Measurements from ENCODE around the gene SYNE3. TPM values are rescaled to one million over a fixed set of nuclear protein-coding genes. Genes with fewer than 3 reads are reported as not detected.

The SYNE3 gene
- total and polyA plus RNA-seq, 10 of the 15 experiments (the other 5 are each of a cell fraction or from before 2014, with no cell fraction given): 1.4 to 44.1 (median 13.4) TPM

- in situ Hi-C loops (cut with MboI): no loop called here
- FAIRE-seq: no peak
- RAD21 ChIA-PET (ENCODE audit: unreplicated experiment): interaction anchor here (1.3 to 9.8 kb wide), 5 partner anchors 11 to 78 kb away, joined by 4 to 171 read pairs (median 5); no protein-coding TSS in a partner anchor
Measured at GRCh38 chr14:95522556-95522955, 6.1 kb upstream of the SYNE3 start.

GRCh38 chr14:95522116-95522515, 5.7 kb upstream of the SYNE3 start:
- ChIA-PET SMC1A (ENCODE audit: uncharacterized antibody, unreplicated experiment) (interaction anchor here (1.2 to 8.3 kb wide), 5 partner anchors 8 to 94 kb away, joined by 4 to 187 read pairs (median 7); no protein-coding TSS in a partner anchor), RAD21 (ENCODE audit: unreplicated experiment) (interaction anchor here (1.3 to 9.8 kb wide), 5 partner anchors 11 to 78 kb away, joined by 5 to 171 read pairs (median 7); no protein-coding TSS in a partner anchor), POLR2A (interaction anchor here (0.8 to 3.1 kb wide), 2 partner anchors 14 to 26 kb away, joined by 3 to 6 read pairs; no protein-coding TSS in a partner anchor), CTCF (interaction anchor here (1.0 to 18.0 kb wide), 6 partner anchors 8 to 95 kb away, joined by 3 to 525 read pairs (median 4); no protein-coding TSS in a partner anchor)
- Histone ChIP-seq H2AFZ (ENCODE audit: control insufficient read depth, low read depth, low read length) (no peak overlapping the region), H4K20me1 (ENCODE audit: control insufficient read depth, insufficient read depth) (no peaks in the 10 kb centered on the region), H3K9ac (ENCODE audit: control insufficient read depth, insufficient read depth, low read length) (no peak overlapping the region), H3K9me3 (replicated peaks; ENCODE audit: control insufficient read depth, insufficient read depth, low read length) (no peaks in the 10 kb centered on the region), H3K79me2 (ENCODE audit: control insufficient read depth, insufficient read depth, low read length) (0 out of 2 replicates have a peak, but pooled peaks cover 3% of the 10 kb centered on the region), H3K27ac (ENCODE audit: control insufficient read depth, insufficient read depth) (no peak overlapping the region), H3K4me3 (no peak overlapping the region), H3K4me2 (ENCODE audit: control insufficient read depth, insufficient read depth) (no peak overlapping the region), H3K27me3 (replicated peaks in 1 of 2; ENCODE audit: control insufficient read depth in 2 of 2, insufficient read depth in 2 of 2, low read length in 1 of 2) (no peaks in the 10 kb centered on the region), H3K4me1 (ENCODE audit: control insufficient read depth, insufficient read depth, low read length) (peaks cover 34% of the 10 kb centered on the region), H3K36me3 (ENCODE audit: control insufficient read depth in 2 of 2, insufficient read depth in 2 of 2, low read length in 1 of 2) (no peaks in the 10 kb centered on the region)
- intact Hi-C loops (cut with micrococcal nuclease; ENCODE audit: unreplicated experiment): no loop called here
- in situ Hi-C loops (cut with MboI): no loop called here
- no TSS peak for BruUV-seq (replicated peaks)
- ATAC-seq: no peak
- no peak for DNase-seq (ENCODE audit: low read depth, low spot score)
- no peak for FAIRE-seq
- WGBS (ENCODE audit: insufficient coverage, insufficient replicate concordance, low lambda C conversion rate, missing lambda C conversion rate): 92% methylated on average over 11 of the region's 11 CpGs
- TF ChIP-seq REST (IDR thresholded peaks at IDR 0.05; ENCODE audit: low read depth, low read length): no peak
- TF ChIP-seq RFX5 (IDR thresholded peaks at IDR 0.05; ENCODE audit: low read depth, low read length): no peak
- no peak for TF ChIP-seq CREM (IDR thresholded peaks at IDR 0.05; ENCODE audit: low read depth)
- no peak for TF ChIP-seq TBL1XR1 (IDR thresholded peaks at IDR 0.05; ENCODE audit: low read depth, low read length)
- no peak for TF ChIP-seq KDM1A (IDR thresholded peaks at IDR 0.05; ENCODE audit: borderline replicate concordance)
- TF ChIP-seq YBX1 (IDR thresholded peaks at IDR 0.05): no peak
- no peak for TF ChIP-seq NKRF (conservative IDR thresholded peaks at IDR 0.05)
- TF ChIP-seq MYC (IDR thresholded peaks at IDR 0.05; ENCODE audit: insufficient read depth, insufficient read length, insufficient replicate concordance, low read length, severe bottlenecking): no peak
- TF ChIP-seq SRF (IDR thresholded peaks at IDR 0.05; ENCODE audit: low read depth in 2 of 2, low read length in 2 of 2): no peak

More at GRCh38 chr14:95522556-95522955, 6.1 kb upstream of the SYNE3 start:
- Histone ChIP-seq H3K27ac (ENCODE audit: control insufficient read depth, insufficient read depth) (no peak overlapping the region), H3K27me3 (replicated peaks in 1 of 2; ENCODE audit: control insufficient read depth in 2 of 2, insufficient read depth in 2 of 2, low read length in 1 of 2) (no peaks in the 10 kb centered on the region), H3K4me3 (no peak overlapping the region), H2AFZ (ENCODE audit: control insufficient read depth, low read depth, low read length) (no peak overlapping the region), H3K79me2 (ENCODE audit: control insufficient read depth, insufficient read depth, low read length) (peaks cover 3% of the 10 kb centered on the region; the same call in 1 of the 2 replicates), H3K4me2 (ENCODE audit: control insufficient read depth, insufficient read depth) (no peak overlapping the region), H3K9me3 (replicated peaks; ENCODE audit: control insufficient read depth, insufficient read depth, low read length) (no peaks in the 10 kb centered on the region), H4K20me1 (ENCODE audit: control insufficient read depth, insufficient read depth) (no peaks in the 10 kb centered on the region), H3K4me1 (ENCODE audit: control insufficient read depth, insufficient read depth, low read length) (peaks cover 30% of the 10 kb centered on the region), H3K9ac (ENCODE audit: control insufficient read depth, insufficient read depth, low read length) (no peak overlapping the region), H3K36me3 (ENCODE audit: control insufficient read depth in 2 of 2, insufficient read depth in 2 of 2, low read length in 1 of 2) (no peaks in the 10 kb centered on the region)
- TF ChIP-seq TCF12 (IDR thresholded peaks at IDR 0.05; ENCODE audit: low read depth, low read length) (no peak), NR2C2 (IDR thresholded peaks at IDR 0.05; ENCODE audit: borderline replicate concordance, control insufficient read depth, insufficient read length, low read depth) (no peak), GABPA (IDR thresholded peaks at IDR 0.05; ENCODE audit: low read depth) (no peak)
- 67% methylated on average over 4 of the region's 4 CpGs for WGBS (ENCODE audit: insufficient coverage, insufficient replicate concordance, low lambda C conversion rate, missing lambda C conversion rate)
- SMC1A ChIA-PET (ENCODE audit: uncharacterized antibody, unreplicated experiment): interaction anchor here (0.6 to 8.3 kb wide), 9 partner anchors 8 to 94 kb away, joined by 3 to 187 read pairs (median 6); no protein-coding TSS in a partner anchor
- ATAC-seq: no peak
- CTCF ChIA-PET: interaction anchor here (0.6 to 18.0 kb wide), 8 partner anchors 9 to 95 kb away, joined by 3 to 525 read pairs (median 4); no protein-coding TSS in a partner anchor
- BruUV-seq (replicated peaks): no TSS peak
- DNase-seq (ENCODE audit: low read depth, low spot score): no peak
- intact Hi-C loops (cut with micrococcal nuclease; ENCODE audit: unreplicated experiment): no loop called here
- POLR2A ChIA-PET: interaction anchor here (0.8 to 3.1 kb wide), 4 partner anchors 11 to 26 kb away, joined by 3 to 6 read pairs (median 4); no protein-coding TSS in a partner anchor

All from GM12878 (cell line).